ENCODE data around the gene NXF3.
"Not testable (repeated sequence)": the region's sequence is repeated elsewhere in the genome, so short reads cannot be mapped to it uniquely, and the experiment has no call there.

GRCh38 chrX:103104370-103104769 lies 11.4 kb upstream of the NXF3 start:
- TF ChIP-seq SUZ12 (IDR thresholded peaks at IDR 0.05); BHLHE40 (IDR thresholded peaks at IDR 0.05; ENCODE audit: borderline replicate concordance); SP1 (IDR thresholded peaks at IDR 0.05); TARDBP (IDR thresholded peaks at IDR 0.05); NFRKB (IDR thresholded peaks at IDR 0.05); ELF4 (IDR thresholded peaks at IDR 0.05); FOXM1 (IDR thresholded peaks at IDR 0.05; ENCODE audit: borderline replicate concordance); HDGF (IDR thresholded peaks at IDR 0.05; ENCODE audit: borderline replicate concordance); L3MBTL2 (conservative IDR thresholded peaks at IDR 0.05); ZNF384 (IDR thresholded peaks at IDR 0.05); FOXK2 (IDR thresholded peaks at IDR 0.05); FOXA1 (IDR thresholded peaks at IDR 0.05): not testable (repeated sequence)
